GM12878 (cell line): ENCODE results near the gene GMNN. TPM values are rescaled to one million over a fixed set of nuclear protein-coding genes. Genes with fewer than 3 reads are reported as not detected.
A peak's percentile ranks its signal among the peaks of the same experiment; 100 is the strongest.
"Not testable (repeated sequence)": the region's sequence is repeated elsewhere in the genome, so short reads cannot be mapped to it uniquely, and the experiment has no call there.

Experiments used
- ATAC-seq: fragments of 200-7000 bp; cut with Tn5 transposase; 3 replicates; pipeline ENCODE4 v1.9.1; 2020; ENCODE audit warnings: mild to moderate bottlenecking, moderate library complexity
- BruUV-seq: library from RNA; stranded (reverse); fragments of 400-500 nt; replicated peaks from 2 replicates; lab custom pipeline; 2021; lab: Mats Ljungman, UMichigan
- CTCF ChIA-PET: fragments of 300-600 bp; sonication (Branson Sonifier 250); formaldehyde crosslinking; extraction: SDS; loops from one replicate; lab custom pipeline; 2021; ENCODE audit warnings: inconsistent platforms; lab: Yijun Ruan, JAX
- POLR2A ChIA-PET: fragments of 350-600 bp; formaldehyde crosslinking; extraction: SDS; loops from one replicate; lab custom pipeline; 2021; ENCODE audit warnings: inconsistent platforms; lab: Charles Lee
- RAD21 ChIA-PET: fragments of 300-600 bp; sonication (Branson Sonifier 250); formaldehyde crosslinking; loops from one replicate; lab custom pipeline; 2023; ENCODE audit warnings: antibody characterized with exemption; ENCODE audit not compliant: unreplicated experiment; lab: Charles Lee
- SMC1A ChIA-PET: fragments of 300-600 bp; sonication (Branson Sonifier 250); formaldehyde crosslinking; loops from one replicate; lab custom pipeline; 2023; ENCODE audit not compliant: unreplicated experiment, uncharacterized antibody; lab: Charles Lee
- DNase-seq: peaks from one replicate; pipeline ENCODE4 v3.0.0-alpha.2; 2011; ENCODE audit warnings: low read depth, low spot score
- FAIRE-seq: peaks from 3 replicates; lab custom pipeline; 2011; peaks lifted over from hg19 to GRCh38; lab: Jason Lieb, UNC
- H2AFZ ChIP-seq: 2 replicates; pipeline ENCODE4 v1.6.0; 2011; ENCODE audit warnings: low read depth, low read length, control low read depth; ENCODE audit not compliant: control insufficient read depth
- H3K27ac ChIP-seq: 2 replicates; pipeline ENCODE4 v1.5.1; 2011; ENCODE audit warnings: control low read depth; ENCODE audit not compliant: control insufficient read depth, insufficient read depth
- H3K27me3 ChIP-seq, 2 experiments: replicated peaks in 1 of 2; 2 replicates each; pipeline versions ENCODE4 v1.6.0 to v1.6.1; 2011; ENCODE audit warnings: low read length in 1 of 2; ENCODE audit not compliant: control insufficient read depth in 2 of 2, insufficient read depth in 2 of 2
- H3K36me3 ChIP-seq, 2 experiments: 2 replicates each; pipeline ENCODE4 v1.5.1; 2011; ENCODE audit warnings: low read length in 1 of 2; ENCODE audit not compliant: control insufficient read depth in 2 of 2, insufficient read depth in 2 of 2
- H3K4me1 ChIP-seq: 2 replicates; pipeline ENCODE4 v1.6.1; 2011; ENCODE audit warnings: mild to moderate bottlenecking, low read length, moderate library complexity, mixed read lengths; ENCODE audit not compliant: control insufficient read depth, insufficient read depth
- H3K4me2 ChIP-seq: 2 replicates; pipeline ENCODE4 v1.6.0; 2011; ENCODE audit warnings: control low read depth; ENCODE audit not compliant: control insufficient read depth, insufficient read depth
- H3K4me3 ChIP-seq: fragments of 200-600 bp; sonication (generic); 2 replicates; pipeline ENCODE4 v1.5.1; 2016
- H3K79me2 ChIP-seq: 2 replicates; pipeline ENCODE4 v1.6.0; 2011; ENCODE audit warnings: low read length; ENCODE audit not compliant: control insufficient read depth, insufficient read depth
- H3K9ac ChIP-seq: 2 replicates; pipeline ENCODE4 v1.8.0; 2011; ENCODE audit warnings: low read length, control low read depth, mixed read lengths; ENCODE audit not compliant: control insufficient read depth, insufficient read depth
- H3K9me3 ChIP-seq: replicated peaks from 3 replicates; pipeline ENCODE4 v1.5.1; 2011; ENCODE audit warnings: mild to moderate bottlenecking, low read length; ENCODE audit not compliant: control insufficient read depth, insufficient read depth
- H4K20me1 ChIP-seq: 2 replicates; pipeline ENCODE4 v1.6.0; 2011; ENCODE audit not compliant: control insufficient read depth, insufficient read depth
- NFYB ChIP-seq: IDR thresholded peaks from 2 replicates; pipeline ENCODE4 v1.6.1; 2011; ENCODE audit warnings: low read depth, mild to moderate bottlenecking, low read length, improper control_type of control experiment, moderate library complexity; ENCODE audit not compliant: insufficient read depth
- WGBS: methylation state at CpG from one replicate; pipeline ENCODE4 v1.1.6; 2016; ENCODE audit warnings: low lambda C conversion rate; ENCODE audit not compliant: insufficient replicate concordance, insufficient coverage; ENCODE audit errors: missing lambda C conversion rate; 5-methylcytosine and 5-hydroxymethylcytosine counted together
- in situ Hi-C: fragments of 300-500 bp; cut with MboI; formaldehyde crosslinking; loops from 9 replicates; pipeline ENCODE4 v1.14.3; 2018; ENCODE audit warnings: mixed read lengths
- intact Hi-C: fragments of 100-400 bp; cut with micrococcal nuclease; formaldehyde crosslinking; loops from one replicate; pipeline ENCODE4 v1.14.2; 2022; ENCODE audit not compliant: unreplicated experiment
- polyA plus RNA-seq, 11 experiments: library from polyadenylated mRNA; depleted of rRNA in 4 of 11; unstranded in 6 of 11; stranded (reverse) in 5 of 11; fragments of >200 nt; fragmentation: Nextera tagmentation in 4 of 11; fragmentation: Illumina TruSeq in 1 of 11; extraction: Ambion mirVana in 4 of 11; extraction: Trizol in 1 of 11; gene quantifications; 1 replicate in 1 of 11; 2 replicates in 10 of 11; pipeline versions ENCODE4 v1.2.1 to v1.2.3, GENCODE V29; 2011 to 2016; ENCODE audit warnings: inconsistent platforms in 2 of 11, missing spikeins in 2 of 11, low read depth in 1 of 11
- total RNA-seq, 4 experiments: library from RNA; depleted of rRNA in 3 of 4; stranded (reverse); fragments of >200 nt in 3 of 4; fragmentation: Illumina TruSeq in 1 of 4; extraction: Trizol in 1 of 4; gene quantifications; 2 replicates each; pipeline versions ENCODE4 v1.2.1 to v1.2.3, GENCODE V29; 2013 to 2021

The GMNN gene
- total and polyA plus RNA-seq, 10 of the 15 experiments (the other 5 are each of a cell fraction or from before 2014, with no cell fraction given), result 51.9 to 153 (median 105) TPM

DNA sequence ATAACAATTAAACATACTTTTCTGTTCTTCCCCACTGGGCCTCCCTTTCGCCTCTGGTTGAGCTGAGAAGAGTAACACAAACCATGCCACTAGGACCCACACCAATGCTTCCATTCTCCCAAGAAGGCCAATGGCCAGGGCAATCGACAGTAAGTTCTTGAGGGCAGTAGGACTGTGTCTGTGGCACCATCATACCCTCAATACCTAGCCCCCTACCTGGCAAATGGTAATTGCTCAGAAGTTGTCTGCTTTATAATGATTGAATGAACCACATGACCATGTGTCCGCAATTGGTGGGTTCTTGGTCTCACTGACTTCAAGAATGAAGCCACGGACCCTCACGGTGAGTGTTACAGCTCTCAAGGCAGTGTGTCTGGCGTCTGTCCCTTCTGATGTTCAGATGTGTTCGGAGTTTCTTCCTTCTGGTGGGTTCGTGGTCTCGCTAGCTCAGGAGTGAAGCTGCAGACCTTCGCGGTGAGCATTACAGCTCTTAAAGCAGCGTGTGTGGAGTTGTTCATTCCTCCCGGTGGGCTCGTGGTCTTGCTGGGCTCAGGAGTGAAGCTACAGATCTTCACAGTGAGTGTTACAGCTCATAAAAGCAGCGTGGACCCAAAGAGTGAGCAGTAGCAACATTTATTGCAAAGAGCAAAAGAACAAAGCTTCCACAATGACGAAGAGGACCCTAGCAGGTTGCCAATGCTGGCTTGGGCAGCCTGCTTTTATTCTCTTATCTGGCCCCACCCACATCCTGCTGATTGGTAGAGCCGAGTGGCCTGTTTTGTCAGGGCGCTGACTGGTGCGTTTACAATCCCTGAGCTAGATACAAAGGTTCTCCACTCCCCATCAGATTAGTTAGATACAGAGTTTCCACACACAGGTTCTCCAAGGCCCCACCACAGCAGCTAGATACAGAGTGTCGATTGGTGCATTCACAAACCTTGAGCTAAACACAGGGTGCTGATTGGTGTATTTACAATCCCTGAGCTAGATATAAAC is 9.6 kb upstream of the GMNN start:
- ChIA-PET CTCF (interaction anchor here (0.8 to 4.0 kb wide), 10 partner anchors 11 to 482 kb away, joined by 3 to 45 read pairs (median 4); partner anchors contain the start of gene ALDH5A1), POLR2A (interaction anchor here (0.5 kb wide), 1 partner anchor 81 kb away, joined by 4 read pairs; no protein-coding TSS in a partner anchor), RAD21 (interaction anchor here (0.8 to 1.5 kb wide), 3 partner anchors 181 to 242 kb away, joined by 3 to 7 read pairs (median 7); no protein-coding TSS in a partner anchor), SMC1A (interaction anchor here (0.7 to 3.5 kb wide), 7 partner anchors 20 to 244 kb away, joined by 3 to 16 read pairs (median 4); no protein-coding TSS in a partner anchor)
- not testable (repeated sequence) for H3K9ac ChIP-seq, H4K20me1 ChIP-seq, DNase-seq, BruUV-seq, H3K4me3 ChIP-seq, H3K79me2 ChIP-seq, H3K36me3 ChIP-seq, H3K4me1 ChIP-seq, H3K4me2 ChIP-seq, H3K27ac ChIP-seq, ATAC-seq, H3K9me3 ChIP-seq, FAIRE-seq, H3K27me3 ChIP-seq, H2AFZ ChIP-seq
- intact Hi-C loops, result loop anchor here (5.0 kb wide), 1 partner anchor 483 kb away; no protein-coding TSS in a partner anchor
- 0 out of 2 replicates have a peak, but pooled peaks have one; percentile 25 for TF ChIP-seq NFYB
- in situ Hi-C loops, result loop anchor here (5.0 kb wide), 1 partner anchor 178 kb away; no protein-coding TSS in a partner anchor
- WGBS, result 81% methylated on average over 20 of the region's 20 CpGs

- POLR2A ChIA-PET, H3K4me3 ChIP-seq, H3K27ac ChIP-seq, FAIRE-seq, H4K20me1 ChIP-seq, H3K4me2 ChIP-seq, H2AFZ ChIP-seq, H3K9me3 ChIP-seq, DNase-seq, H3K79me2 ChIP-seq, in situ Hi-C loops, H3K36me3 ChIP-seq, H3K4me1 ChIP-seq, BruUV-seq, ATAC-seq, H3K9ac ChIP-seq, H3K27me3 ChIP-seq: not testable (repeated sequence)
- CTCF ChIA-PET, result interaction anchor here (0.6 to 4.0 kb wide), 22 partner anchors 9 to 489 kb away, joined by 3 to 45 read pairs (median 4); partner anchors contain the start of genes ALDH5A1 and GMNN
- RAD21 ChIA-PET, result interaction anchor here (0.6 to 1.5 kb wide), 4 partner anchors 182 to 280 kb away, joined by 3 to 7 read pairs (median 6); no protein-coding TSS in a partner anchor
- WGBS, result 84% methylated on average over 26 of the region's 26 CpGs
- SMC1A ChIA-PET, result interaction anchor here (0.8 to 3.5 kb wide), 12 partner anchors 13 to 340 kb away, joined by 3 to 16 read pairs (median 4); partner anchors contain the start of gene C6orf62
- intact Hi-C loops, result loop anchor here (1.0 to 5.0 kb wide), 3 partner anchors 45 to 484 kb away; no protein-coding TSS in a partner anchor
These were observed 8.8 kb upstream of the GMNN start for GRCh38 chr6:24765968-24766367.
